ENCODE data around the gene SLAMF1. TPM values are rescaled to one million over a fixed set of nuclear protein-coding genes. Genes with fewer than 3 reads are reported as not detected.

The SLAMF1 gene
- total and polyA plus RNA-seq, 9 of the 15 experiments (the other 6 are each of a cell fraction or from before 2014, with no cell fraction given) = 0.04 to 0.17 (median 0.11) TPM; not detected in 4

DNA sequence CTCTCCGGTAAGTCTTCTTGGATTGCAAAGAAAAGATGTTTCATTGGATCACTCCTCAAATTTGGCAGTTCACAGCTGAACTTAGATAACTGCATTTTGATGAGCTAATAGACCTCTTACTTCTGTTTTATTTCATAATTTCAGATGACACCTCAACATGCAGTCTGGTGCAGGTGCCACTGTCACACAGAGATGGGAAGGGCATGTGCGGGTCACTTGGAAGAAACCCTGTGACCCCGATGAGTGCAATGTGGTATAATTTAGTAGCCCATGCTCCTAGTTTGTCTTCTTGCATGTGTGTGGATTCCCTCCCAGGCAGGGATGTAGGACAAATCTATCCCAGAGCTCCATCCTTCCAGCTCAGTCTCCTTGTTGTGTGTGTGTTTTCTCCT, 481 bp upstream of the SLAMF1 start (continued):
- TF ChIP-seq MXD1 (CRISPR knock-in tag; IDR thresholded peaks at IDR 0.05; ENCODE audit: borderline replicate concordance, poor library complexity, severe bottlenecking) (no peak), NBN (IDR thresholded peaks at IDR 0.05; ENCODE audit: low read depth) (no peak), PTBP1 (IDR thresholded peaks at IDR 0.05; ENCODE audit: low read depth, low read length) (no peak), EP400 (IDR thresholded peaks at IDR 0.05) (no peak)

- Histone ChIP-seq H3K79me2 (ENCODE audit: control insufficient read depth, insufficient read depth, low read length) (no peaks in the 10 kb centered on the region), H4K20me1 (replicated peaks; ENCODE audit: control insufficient read depth, insufficient read depth, low read length) (no peaks in the 10 kb centered on the region), H3K27me3 (ENCODE audit: control insufficient read depth in 2 of 2, insufficient read depth in 2 of 2, low read length in 2 of 2) (no peaks in the 10 kb centered on the region), H3K4me2 (ENCODE audit: insufficient read depth, low read length) (no peak overlapping the region), H3K9ac (ENCODE audit: insufficient read depth in 1 of 2, low read depth in 2 of 2, low read length in 2 of 2) (no peak overlapping the region), H3K4me1 (replicated peaks in 1 of 2; ENCODE audit: control insufficient read depth in 2 of 2, insufficient read depth in 2 of 2, low read length in 2 of 2) (peaks cover 0 to 12% of the 10 kb centered on the region in 2 experiments; a peak in 4 of 5 replicates), H3K4me3 (no peak overlapping the region), H2AFZ (ENCODE audit: low read depth, low read length) (peak overlapping the region; percentile 51), H3K36me3 (ENCODE audit: control insufficient read depth, insufficient read depth, low read length) (no peaks in the 10 kb centered on the region), H3K9me1 (ENCODE audit: control insufficient read depth, insufficient read depth, low read length) (no peaks in the 10 kb centered on the region), H3K27ac (ENCODE audit: extremely low read depth, low read depth, low read length) (no peak overlapping the region), H3K9me3 (replicated peaks; ENCODE audit: control insufficient read depth, insufficient read depth, low read depth, low read length) (peaks cover 2% of the 10 kb centered on the region; the same call in 1 of the 2 replicates)
- ChIA-PET POLR2A (no interaction called here), CTCF (ENCODE audit: low intra/inter-chr PET ratio) (no interaction called here)
- intact Hi-C loops (cut with micrococcal nuclease) = no loop called here
- 19% methylated on average over 1 of the region's 1 CpG for WGBS (ENCODE audit: insufficient coverage, low coverage, missing lambda C conversion rate)
- FAIRE-seq = no peak
- no peak for DNase-seq (ENCODE audit: extremely low read depth in 1 of 4, low spot score in 3 of 4)
- in situ Hi-C loops (cut with MboI) = no loop called here
- TF ChIP-seq ZNF143 (CRISPR knock-in tag; IDR thresholded peaks at IDR 0.05) (no peak), HOXB6 (CRISPR knock-in tag; IDR thresholded peaks at IDR 0.05; ENCODE audit: borderline replicate concordance) (no peak), NR2F6 (CRISPR knock-in tag; IDR thresholded peaks at IDR 0.05) (no peak), EWSR1 (IDR thresholded peaks at IDR 0.05; ENCODE audit: borderline replicate concordance, low read depth, partially characterized antibody) (no peak)
- TF ChIP-seq, protein P1, sequence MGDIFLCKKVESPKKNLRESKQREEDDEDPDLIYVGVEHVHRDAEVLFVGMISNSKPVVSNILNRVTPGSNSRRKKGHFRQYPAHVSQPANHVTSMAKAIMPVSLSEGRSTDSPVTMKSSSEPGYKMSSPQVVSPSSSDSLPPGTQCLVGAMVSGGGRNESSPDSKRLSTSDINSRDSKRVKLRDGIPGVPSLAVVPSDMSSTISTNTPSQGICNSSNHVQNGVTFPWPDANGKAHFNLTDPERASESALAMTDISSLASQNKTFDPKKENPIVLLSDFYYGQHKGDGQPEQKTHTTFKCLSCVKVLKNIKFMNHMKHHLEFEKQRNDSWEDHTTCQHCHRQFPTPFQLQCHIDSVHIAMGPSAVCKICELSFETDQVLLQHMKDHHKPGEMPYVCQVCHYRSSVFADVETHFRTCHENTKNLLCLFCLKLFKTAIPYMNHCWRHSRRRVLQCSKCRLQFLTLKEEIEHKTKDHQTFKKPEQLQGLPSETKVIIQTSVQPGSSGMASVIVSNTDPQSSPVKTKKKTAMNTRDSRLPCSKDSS (IDR thresholded peaks at IDR 0.05; ENCODE audit: low read depth, partially characterized antibody) = no peak
- no TSS peak for BruUV-seq (replicated peaks)
- ATAC-seq = peak; percentile 44
Observed at GRCh38 chr1:160646180-160646579, 664 bp downstream of the SLAMF1 start.
